Stomach smooth muscle (tissue), 2 donors: ENCODE measurements around the gene ENOSF1.
"Not testable (repeated sequence)": the region's sequence is repeated elsewhere in the genome, so short reads cannot be mapped to it uniquely, and the experiment has no call there.

Experiments used
- H3K27ac ChIP-seq: one replicate; pipeline ENCODE4 v1.7.0; 2013; ENCODE audit warnings: mild to moderate bottlenecking, low read length, inconsistent platforms
- H3K27me3 ChIP-seq, 2 donors: one replicate each; pipeline ENCODE4 v1.7.0; 2013; ENCODE audit warnings: low read length in 2 of 2; ENCODE audit not compliant: insufficient read depth in 2 of 2, control insufficient read depth in 1 of 2
- H3K36me3 ChIP-seq, 2 donors: one replicate each; pipeline ENCODE4 v1.7.0; 2013; ENCODE audit warnings: low read length in 2 of 2; ENCODE audit not compliant: control insufficient read depth in 2 of 2, insufficient read depth in 2 of 2
- H3K4me1 ChIP-seq: one replicate; pipeline ENCODE4 v1.7.0; 2013; ENCODE audit warnings: low read length; ENCODE audit not compliant: control insufficient read depth, insufficient read depth
- H3K4me3 ChIP-seq, 2 donors: one replicate each; pipeline ENCODE4 v1.7.0; 2013; ENCODE audit warnings: low read length in 2 of 2
- H3K9ac ChIP-seq, 2 donors: one replicate each; pipeline ENCODE4 v1.7.0; 2013; ENCODE audit warnings: low read length in 2 of 2, mild to moderate bottlenecking in 1 of 2
- H3K9me3 ChIP-seq, 2 donors: one replicate each; pipeline ENCODE4 v1.7.0; 2013; ENCODE audit warnings: low read length in 2 of 2; ENCODE audit not compliant: control insufficient read depth in 2 of 2
- donor health status: healthy.
- donor health status: Pancreatic carcinoma.

ENOSF1 gene

DNA sequence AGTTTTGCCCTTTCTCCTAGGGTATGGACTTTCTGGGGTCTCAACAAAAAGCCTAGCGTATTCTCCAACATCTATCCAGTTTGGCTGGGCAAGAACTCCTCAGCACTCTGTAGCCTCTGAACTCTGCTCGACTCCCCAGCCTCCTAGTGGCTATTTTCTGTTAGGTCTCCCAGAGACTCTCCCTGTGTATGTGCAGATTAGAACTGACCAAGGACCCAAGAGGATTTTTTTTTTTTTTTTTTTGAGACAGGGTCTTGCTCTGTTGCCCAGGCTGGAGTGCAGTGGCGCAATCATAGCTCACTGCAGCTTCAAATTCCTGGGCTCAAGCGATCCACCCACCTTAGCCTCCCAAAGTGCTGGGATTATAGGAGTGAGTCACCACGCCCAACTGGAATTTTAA, 17.7 kb upstream of the ENOSF1 start:
- H3K9ac ChIP-seq, H3K27ac ChIP-seq, H3K9me3 ChIP-seq, H3K4me3 ChIP-seq, H3K4me1 ChIP-seq, H3K27me3 ChIP-seq, H3K36me3 ChIP-seq: not testable (repeated sequence)

DNA sequence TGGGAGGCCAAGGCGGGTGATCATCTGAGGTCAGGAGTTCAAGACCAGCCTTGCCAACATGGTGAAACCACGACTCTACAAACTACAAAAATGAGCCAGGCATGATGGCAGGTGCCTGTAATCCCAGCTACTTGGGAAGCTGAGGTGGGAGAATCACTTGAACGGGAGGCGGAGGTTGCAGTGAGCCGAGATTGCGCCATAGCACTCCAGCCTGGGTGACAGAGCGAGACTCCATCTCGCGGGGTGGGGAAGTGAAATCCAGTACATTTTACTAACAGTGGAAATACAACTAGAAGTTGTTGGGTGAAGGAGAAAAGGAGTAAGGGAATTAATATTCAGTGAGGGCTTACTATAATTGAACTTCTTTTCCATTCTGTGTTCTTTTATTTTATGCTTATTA, 13.2 kb upstream of the ENOSF1 start:
- Histone ChIP-seq H3K9ac (no peak overlapping the region), H3K4me1 (no peaks in the 10 kb centered on the region), H3K36me3 (peaks cover 0 to 3% of the 10 kb centered on the region in 2 donors), H3K9me3 (no peaks in the 10 kb centered on the region), H3K4me3 (no peak overlapping the region), H3K27me3 (no peaks in the 10 kb centered on the region), H3K27ac (no peak overlapping the region)

DNA sequence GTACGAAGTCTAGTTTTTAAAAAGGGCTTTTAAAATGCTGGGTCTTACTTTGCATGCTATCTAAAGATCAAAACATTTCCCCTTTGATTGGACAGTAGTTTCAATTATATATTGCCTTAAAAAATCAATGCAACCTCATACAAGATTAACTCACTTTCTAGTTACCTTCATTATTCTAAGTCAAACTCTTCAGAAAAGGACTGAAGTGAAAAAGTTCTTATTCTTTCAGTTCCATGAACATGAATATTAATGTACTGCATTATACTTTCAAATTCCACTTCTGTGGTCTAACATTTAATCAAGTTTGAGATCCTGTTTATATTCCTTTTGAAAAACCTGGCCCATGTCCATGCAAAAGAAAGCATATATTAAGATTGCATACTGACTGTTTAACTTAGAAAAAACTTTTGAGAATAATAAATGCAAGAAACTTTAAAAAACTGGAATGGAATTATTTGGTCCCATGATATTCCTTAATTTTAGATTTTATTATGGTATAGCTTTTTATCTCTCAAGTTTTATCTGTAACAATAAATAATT, 11.2 kb upstream of the ENOSF1 start:
- Histone ChIP-seq H3K27ac (no peak overlapping the region), H3K9me3 (no peaks in the 10 kb centered on the region), H3K9ac (no peak overlapping the region), H3K4me1 (no peaks in the 10 kb centered on the region), H3K4me3 (no peak overlapping the region), H3K27me3 (no peaks in the 10 kb centered on the region), H3K36me3 (peaks cover 0 to 3% of the 10 kb centered on the region in 2 donors)

DNA sequence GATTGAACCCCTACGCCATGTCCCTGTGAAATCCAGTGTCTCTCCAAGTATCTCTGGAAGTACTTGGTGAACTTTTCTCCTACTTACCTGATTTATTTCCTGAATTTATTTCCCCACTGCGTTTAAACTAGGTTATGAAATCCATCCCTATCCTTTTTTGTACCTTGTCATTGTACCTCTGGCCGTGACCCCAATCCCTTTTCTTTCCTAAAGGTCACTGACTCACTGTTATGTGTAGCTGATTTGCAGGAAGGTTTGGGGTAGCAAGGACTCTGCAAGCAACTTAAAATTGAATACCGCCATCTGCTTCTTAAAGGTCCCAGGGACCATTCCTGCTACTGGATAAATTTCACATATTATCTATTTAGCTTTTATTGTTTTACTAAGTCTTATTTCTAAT, 4.6 kb upstream of the ENOSF1 start:
- Histone ChIP-seq H3K36me3 (no peaks in the 10 kb centered on the region), H3K4me1 (no peaks in the 10 kb centered on the region), H3K9me3 (no peaks in the 10 kb centered on the region), H3K27ac (no peak overlapping the region), H3K4me3 (no peak overlapping the region), H3K27me3 (no peaks in the 10 kb centered on the region), H3K9ac (no peak overlapping the region)

DNA sequence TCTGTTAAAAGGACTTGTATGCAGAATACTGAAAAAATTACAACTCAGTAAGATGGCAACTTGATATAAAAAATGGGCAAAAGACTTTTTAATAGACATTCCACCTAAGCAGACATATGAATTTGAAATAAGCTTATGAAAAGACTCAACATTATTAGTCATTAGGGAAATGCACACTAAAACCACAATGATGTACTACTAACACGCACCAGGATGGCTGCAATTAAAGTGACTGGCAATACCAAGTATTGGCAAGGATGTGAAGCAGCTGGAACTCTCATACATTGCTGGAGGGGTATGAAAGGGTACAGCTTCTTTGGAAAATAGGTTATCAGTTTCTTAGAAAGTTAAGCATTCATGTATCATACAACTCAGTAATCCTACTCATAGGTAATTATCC, 3.2 kb upstream of the ENOSF1 start:
- Histone ChIP-seq H3K27me3 (no peaks in the 10 kb centered on the region), H3K36me3 (no peaks in the 10 kb centered on the region), H3K4me1 (peaks cover 11% of the 10 kb centered on the region), H3K4me3 (no peak overlapping the region), H3K9me3 (no peaks in the 10 kb centered on the region), H3K27ac (no peak overlapping the region), H3K9ac (no peak overlapping the region)

DNA sequence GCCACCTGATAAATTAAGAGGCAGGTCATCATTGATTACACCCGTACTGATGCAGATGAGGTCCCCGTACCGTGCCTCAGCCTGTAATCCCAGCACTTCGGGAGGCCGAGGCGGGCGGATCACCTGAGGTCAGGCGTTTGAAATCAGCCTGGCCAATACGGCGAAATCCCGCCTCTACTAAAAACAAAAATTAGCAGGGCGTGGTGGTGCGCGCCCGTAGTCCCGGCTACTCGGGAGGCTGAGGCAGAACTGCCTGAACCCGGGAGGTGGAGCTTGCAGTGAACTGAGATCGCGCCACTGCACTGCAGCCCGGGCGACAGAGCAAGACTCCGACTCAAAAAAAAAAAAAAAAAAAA, 683 bp upstream of the ENOSF1 start:
- peak overlapping the region in 1 of 2 donors; percentile 64 for H3K9ac ChIP-seq

DNA sequence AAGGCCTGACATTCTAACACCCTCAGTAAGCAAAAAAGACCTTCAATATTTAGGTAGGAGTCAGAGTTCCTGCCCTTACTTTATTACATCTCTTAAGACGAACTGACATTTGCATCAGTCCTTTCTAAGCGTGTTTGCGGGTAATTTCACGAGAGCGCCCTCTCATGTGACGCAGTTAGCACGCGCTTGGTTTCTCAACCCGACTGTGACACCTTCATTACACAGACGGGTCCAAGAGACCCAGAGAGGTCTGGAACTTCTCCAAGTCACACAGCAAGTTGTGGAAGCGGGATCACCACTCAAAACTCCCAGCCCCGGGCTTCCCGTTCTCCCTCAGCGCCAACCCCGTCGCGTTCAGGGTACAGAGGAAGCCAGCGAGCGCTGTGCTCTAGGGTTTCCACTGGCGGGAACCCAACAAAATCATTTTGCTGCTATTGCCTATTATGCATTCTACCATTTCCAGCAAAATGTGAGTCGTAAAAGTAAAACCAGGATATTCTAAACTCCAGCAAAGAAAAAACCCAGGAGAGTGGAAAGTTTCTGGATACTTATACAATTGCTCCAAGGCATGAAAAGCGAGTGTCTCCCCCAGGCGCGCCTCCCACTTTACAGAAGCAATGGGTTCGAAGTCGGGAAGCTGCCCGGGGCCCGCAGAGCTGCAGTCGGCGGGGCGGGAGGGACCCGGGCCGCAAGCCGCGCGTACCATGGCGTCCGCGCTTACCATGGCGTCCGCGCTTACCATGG, 601 bp downstream of the ENOSF1 start:
- Histone ChIP-seq H3K4me1 (peaks cover 15% of the 10 kb centered on the region), H3K27me3 (no peaks in the 10 kb centered on the region), H3K9me3 (no peaks in the 10 kb centered on the region), H3K36me3 (peaks cover 0 to 6% of the 10 kb centered on the region in 2 donors), H3K4me3 (peak overlapping the region; percentile 56 to 87), H3K9ac (peak overlapping the region; percentile 68 to 93), H3K27ac (peak overlapping the region; percentile 83)

More for the DNA sequence above, 683 bp upstream of the ENOSF1 start:
- Histone ChIP-seq H3K36me3 (peaks cover 0 to 6% of the 10 kb centered on the region in 2 donors), H3K27me3 (no peaks in the 10 kb centered on the region), H3K27ac (no peak overlapping the region), H3K4me3 (peak overlapping the region; percentile 33 to 87), H3K4me1 (peaks cover 15% of the 10 kb centered on the region), H3K9me3 (no peaks in the 10 kb centered on the region)

DNA sequence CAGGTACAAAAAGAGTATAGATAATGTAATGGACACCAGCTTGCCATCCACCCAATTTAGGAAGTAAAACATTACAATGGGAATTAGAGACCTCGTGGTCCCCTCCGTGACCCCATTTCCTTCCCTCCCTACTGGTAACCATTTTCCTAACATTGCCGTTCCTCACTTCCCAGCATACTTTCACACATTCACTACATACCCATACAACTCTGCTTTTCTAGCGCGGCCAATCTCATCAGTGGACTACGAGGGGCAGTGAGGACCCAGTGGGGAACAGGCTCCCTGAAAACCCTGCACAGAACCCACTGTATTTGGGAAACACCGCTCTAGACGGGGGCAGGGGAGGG, 1.1 kb downstream of the ENOSF1 start:
- Histone ChIP-seq H3K27ac (peak overlapping the region; percentile 83), H3K9me3 (no peaks in the 10 kb centered on the region), H3K4me1 (peaks cover 15% of the 10 kb centered on the region), H3K4me3 (peak overlapping the region; percentile 56 to 87), H3K9ac (peak overlapping the region; percentile 68 to 93), H3K36me3 (peaks cover 0 to 7% of the 10 kb centered on the region in 2 donors), H3K27me3 (no peaks in the 10 kb centered on the region)

DNA sequence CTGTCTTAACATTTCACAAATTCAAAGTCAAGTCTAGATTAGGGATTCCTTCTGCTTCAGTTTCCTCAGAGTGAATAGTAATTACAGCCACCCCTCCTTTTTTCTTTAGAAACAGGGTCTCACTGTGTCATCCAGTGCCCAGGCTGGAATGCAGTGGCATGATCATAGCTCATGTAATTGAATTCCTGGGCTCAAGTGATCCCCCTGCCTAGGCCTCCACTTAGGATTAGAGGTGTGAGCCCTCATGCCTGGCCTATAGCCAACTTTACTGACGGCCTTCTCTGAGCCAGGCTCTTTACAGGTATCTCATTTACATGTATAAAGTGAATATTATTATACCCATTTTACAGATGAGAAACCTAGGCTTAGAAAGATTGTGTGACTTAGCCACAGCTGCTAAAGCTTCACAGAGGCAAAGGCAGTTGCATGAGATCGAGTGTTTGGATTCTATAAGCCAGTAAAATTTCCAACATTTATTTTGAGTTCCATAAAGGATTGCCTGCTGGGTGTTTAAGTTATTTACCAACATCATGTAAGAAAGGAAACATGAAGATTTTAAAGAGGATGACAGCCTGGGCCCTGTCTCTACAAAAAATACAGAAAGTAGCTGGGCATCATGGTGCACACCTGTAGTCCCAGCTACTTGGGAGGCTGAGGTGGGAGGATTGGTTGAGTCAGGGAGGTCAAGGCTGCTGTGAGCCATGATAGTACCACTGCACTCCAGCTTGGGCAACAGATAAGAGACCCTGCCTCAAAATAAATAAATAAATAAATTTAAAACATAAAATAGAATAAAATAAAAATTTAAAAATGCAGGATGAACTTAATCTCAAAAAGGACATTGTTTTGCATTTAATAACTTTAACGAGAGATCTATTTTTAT, 1.8 kb downstream of the ENOSF1 start:
- peak overlapping the region; percentile 56 to 87 for H3K4me3 ChIP-seq
- H3K27ac ChIP-seq = no peak overlapping the region
- H3K27me3 ChIP-seq = no peaks in the 10 kb centered on the region
- H3K4me1 ChIP-seq = peaks cover 15% of the 10 kb centered on the region
- H3K9ac ChIP-seq = peak overlapping the region in 1 of 2 donors; percentile 68
- H3K36me3 ChIP-seq = peaks cover 0 to 7% of the 10 kb centered on the region in 2 donors
- no peaks in the 10 kb centered on the region for H3K9me3 ChIP-seq

DNA sequence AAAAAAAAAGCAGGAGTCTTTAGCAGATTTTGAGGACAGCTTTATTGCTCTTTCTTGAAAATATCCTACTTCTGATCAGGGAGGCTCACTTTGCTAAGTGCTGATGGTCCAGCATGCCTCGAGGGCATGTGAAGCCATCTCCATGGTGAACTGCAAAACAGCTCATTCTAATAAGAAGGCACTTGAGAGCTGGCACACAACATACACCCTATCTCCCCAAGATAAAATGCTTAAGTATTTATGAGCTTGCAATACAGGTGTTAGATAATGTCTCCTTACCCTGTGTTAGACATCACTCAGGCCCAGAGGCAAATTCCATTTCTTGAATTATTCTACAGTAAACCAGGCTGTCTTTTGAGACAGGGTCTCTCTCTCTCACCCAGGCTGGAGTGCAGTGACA, 2.7 kb downstream of the ENOSF1 start:
- Histone ChIP-seq H3K4me1 (peaks cover 15% of the 10 kb centered on the region), H3K27ac (no peak overlapping the region), H3K9ac (no peak overlapping the region), H3K36me3 (peaks cover 0 to 9% of the 10 kb centered on the region in 2 donors), H3K4me3 (no peak overlapping the region), H3K9me3 (no peaks in the 10 kb centered on the region), H3K27me3 (no peaks in the 10 kb centered on the region)
